HG03439 (cell line): ENCODE results near the gene BHLHA9.
"Not testable (repeated sequence)": the region's sequence is repeated elsewhere in the genome, so short reads cannot be mapped to it uniquely, and the experiment has no call there.

Experiments
- ATAC-seq: cut with Tn5 transposase; IDR thresholded peaks from one replicate; pipeline ENCODE4 v1.9.1; 2021; ENCODE audit warnings: mild to moderate bottlenecking, moderate library complexity; ENCODE audit not compliant: unreplicated experiment

The BHLHA9 gene

GRCh38 chr17:1298606-1299005 lies 28.4 kb downstream of the BHLHA9 start:
- ATAC-seq: no peak

- no peak for ATAC-seq
These were observed 29.5 kb downstream of the BHLHA9 start for GRCh38 chr17:1299552-1300370.

GRCh38 chr17:1300371-1300905 lies 30.2 kb downstream of the BHLHA9 start:
- ATAC-seq: no peak

GRCh38 chr17:1301546-1301945 lies 31.3 kb downstream of the BHLHA9 start:
- ATAC-seq: no peak

- no peak for ATAC-seq
These were observed 32.5 kb downstream of the BHLHA9 start for GRCh38 chr17:1302761-1303160.

- no peak for ATAC-seq
These were observed 34.3 kb downstream of the BHLHA9 start for GRCh38 chr17:1304522-1304921.

- no peak for ATAC-seq
These were observed 34.8 kb downstream of the BHLHA9 start for GRCh38 chr17:1304962-1305563.

- ATAC-seq: not testable (repeated sequence)
These were observed 37.6 kb downstream of the BHLHA9 start for GRCh38 chr17:1307829-1308228.

- ATAC-seq: no peak
These were observed 42.1 kb downstream of the BHLHA9 start for GRCh38 chr17:1312261-1312870.

GRCh38 chr17:1313270-1314005 lies 43.2 kb downstream of the BHLHA9 start:
- no peak for ATAC-seq

- no peak for ATAC-seq
These were observed 45.2 kb downstream of the BHLHA9 start for GRCh38 chr17:1315409-1315808.

- no peak for ATAC-seq
These were observed 45.7 kb downstream of the BHLHA9 start for GRCh38 chr17:1315891-1316403.
